ENCODE results near the gene TMEM179. TPM values are rescaled to one million over a fixed set of nuclear protein-coding genes. Genes with fewer than 3 reads are reported as not detected.

TMEM179 gene
- total and polyA plus RNA-seq, 2 of the 8 experiments (the other 6 are each of a cell fraction or from before 2014, with no cell fraction given), result 2.9 to 4.0 TPM

GRCh38 chr14:104597576-104597975 lies 7.0 kb downstream of the TMEM179 start:
- Histone ChIP-seq H2BK15ac (ENCODE audit: low read length) (no peak overlapping the region), H4K20me1 (replicated peaks in 1 of 2; ENCODE audit: control insufficient read depth in 1 of 2, insufficient read depth in 2 of 2, low read length in 2 of 2) (no peaks in the 10 kb centered on the region), H3K56ac (replicated peaks; ENCODE audit: insufficient read length, low read depth, low read length) (no peak overlapping the region), H3K23ac (ENCODE audit: insufficient read length) (no peak overlapping the region), H3K4me2 (ENCODE audit: insufficient read depth in 1 of 2, low read depth in 2 of 2, low read length in 2 of 2) (no peak overlapping the region), H3K23me2 (ENCODE audit: low read depth, low read length) (no peaks in the 10 kb centered on the region), H4K91ac (replicated peaks; ENCODE audit: insufficient read length, low read length) (no peak overlapping the region), H3K27me3 (replicated peaks in 1 of 4; ENCODE audit: control insufficient read depth in 3 of 4, extremely low read depth in 1 of 4, insufficient read depth in 3 of 4, low read length in 3 of 4) (no peaks in the 10 kb centered on the region), H2BK20ac (ENCODE audit: low read length) (no peak overlapping the region), H4K8ac (ENCODE audit: extremely low read depth, insufficient read depth, low read length) (peak overlapping the region; percentile 51; the same call in 1 of the 2 replicates), H3K9ac (replicated peaks in 1 of 4; ENCODE audit: extremely low read depth in 1 of 4, low read depth in 3 of 4, low read length in 3 of 4) (no peak overlapping the region), H3K18ac (ENCODE audit: extremely low read depth, low read length) (no peak overlapping the region), H2AK5ac (ENCODE audit: low read depth, low read length) (no peak overlapping the region), H2AFZ (ENCODE audit: low read length) (no peak overlapping the region), H2BK12ac (ENCODE audit: low read depth, low read length) (no peak overlapping the region), H3K9me3 (ENCODE audit: insufficient read depth in 2 of 2, low read depth in 1 of 2, low read length in 1 of 2) (no peaks in the 10 kb centered on the region), H3K27ac (ENCODE audit: low read depth, low read length) (no peak overlapping the region), H3K4me3 (ENCODE audit: extremely low read depth in 1 of 4, insufficient read depth in 2 of 4, low read depth in 3 of 4, low read length in 4 of 4) (no peak overlapping the region), H2BK120ac (replicated peaks; ENCODE audit: low read depth, low read length) (no peak overlapping the region), H4K5ac (ENCODE audit: insufficient read length, low read depth, low read length) (no peak overlapping the region), H3K79me1 (ENCODE audit: low read depth, low read length) (no peaks in the 10 kb centered on the region), H3K4me1 (replicated peaks in 1 of 4; ENCODE audit: control insufficient read depth in 3 of 4, insufficient read depth in 4 of 4, low read length in 3 of 4) (no peaks in the 10 kb centered on the region; a peak in 1 of 7 replicates), H3K36me3 (ENCODE audit: control insufficient read depth in 2 of 4, insufficient read depth in 4 of 4, low read length in 3 of 4) (no peaks in the 10 kb centered on the region), H2BK5ac (ENCODE audit: low read depth, low read length) (no peak overlapping the region), H3K4ac (replicated peaks; ENCODE audit: insufficient read length, low read depth, low read length) (no peak overlapping the region), H3K14ac (ENCODE audit: insufficient read length) (no peak overlapping the region), H3K79me2 (ENCODE audit: control insufficient read depth in 1 of 2, insufficient read depth in 2 of 2, low read length in 2 of 2) (no peaks in the 10 kb centered on the region)
- CTCF ChIA-PET (ENCODE audit: partially characterized antibody), result no interaction called here
- TF ChIP-seq, protein P1, sequence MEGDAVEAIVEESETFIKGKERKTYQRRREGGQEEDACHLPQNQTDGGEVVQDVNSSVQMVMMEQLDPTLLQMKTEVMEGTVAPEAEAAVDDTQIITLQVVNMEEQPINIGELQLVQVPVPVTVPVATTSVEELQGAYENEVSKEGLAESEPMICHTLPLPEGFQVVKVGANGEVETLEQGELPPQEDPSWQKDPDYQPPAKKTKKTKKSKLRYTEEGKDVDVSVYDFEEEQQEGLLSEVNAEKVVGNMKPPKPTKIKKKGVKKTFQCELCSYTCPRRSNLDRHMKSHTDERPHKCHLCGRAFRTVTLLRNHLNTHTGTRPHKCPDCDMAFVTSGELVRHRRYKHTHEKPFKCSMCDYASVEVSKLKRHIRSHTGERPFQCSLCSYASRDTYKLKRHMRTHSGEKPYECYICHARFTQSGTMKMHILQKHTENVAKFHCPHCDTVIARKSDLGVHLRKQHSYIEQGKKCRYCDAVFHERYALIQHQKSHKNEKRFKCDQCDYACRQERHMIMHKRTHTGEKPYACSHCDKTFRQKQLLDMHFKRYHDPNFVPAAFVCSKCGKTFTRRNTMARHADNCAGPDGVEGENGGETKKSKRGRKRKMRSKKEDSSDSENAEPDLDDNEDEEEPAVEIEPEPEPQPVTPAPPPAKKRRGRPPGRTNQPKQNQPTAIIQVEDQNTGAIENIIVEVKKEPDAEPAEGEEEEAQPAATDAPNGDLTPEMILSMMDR (IDR thresholded peaks at IDR 0.05; ENCODE audit: control extremely low read depth in 1 of 3, insufficient read depth in 1 of 3, low read depth in 1 of 3, low read length in 3 of 3), result no peak
- TF ChIP-seq KDM1A (IDR thresholded peaks at IDR 0.05; ENCODE audit: borderline replicate concordance, low read length), result no peak
- no peak for TF ChIP-seq SIX5 (IDR thresholded peaks at IDR 0.05; ENCODE audit: low read depth, low read length)
- no peak for TF ChIP-seq SAP30 (IDR thresholded peaks at IDR 0.05; ENCODE audit: insufficient read depth, insufficient replicate concordance, low read length)
- TF ChIP-seq POLR2AphosphoS5 (IDR thresholded peaks at IDR 0.05; ENCODE audit: low read depth, low read length), result no peak
- TF ChIP-seq HDAC2 (IDR thresholded peaks at IDR 0.05; ENCODE audit: borderline replicate concordance in 1 of 2, low read depth in 2 of 2, low read length in 2 of 2), result no peak
- TF ChIP-seq CHD2 (IDR thresholded peaks at IDR 0.05; ENCODE audit: low read length), result no peak
- TF ChIP-seq NRF1 (IDR thresholded peaks at IDR 0.05; ENCODE audit: low read depth, low read length), result no peak
- no peak for TF ChIP-seq USF2 (IDR thresholded peaks at IDR 0.05; ENCODE audit: low read length)
- FAIRE-seq (no peak), DNase-seq (ENCODE audit: low read depth in 1 of 2, low spot score in 2 of 2) (no peak)
- WGBS, 2 experiments (ENCODE audit: extremely low coverage in 1 of 2, insufficient coverage in 1 of 2, insufficient read length in 1 of 2, insufficient replicate concordance in 2 of 2, low coverage in 1 of 2, low lambda C conversion rate in 2 of 2, missing lambda C conversion rate in 1 of 2), result 92% methylated on average over 11 of the region's 11 CpGs; no CpG with 5 or more reads in 1 of the 2 experiments
- POLR2A ChIA-PET (ENCODE audit: partially characterized antibody), result no interaction called here

Data from H1 (cell line).